A673 (cell line): ENCODE data around the gene SERPINB11. TPM values are rescaled to one million over a fixed set of nuclear protein-coding genes. Genes with fewer than 3 reads are reported as not detected.
"Not testable (repeated sequence)": the region's sequence is repeated elsewhere in the genome, so short reads cannot be mapped to it uniquely, and the experiment has no call there.

Experiments
- BruUV-seq: library from RNA; stranded (reverse); fragments of 400-500 nt; replicated peaks from 2 replicates; lab custom pipeline; 2021; lab: Mats Ljungman, UMichigan
- CTCF ChIA-PET: fragments of 300-600 bp; sonication (Branson Sonifier 250); formaldehyde crosslinking; loops from one replicate; lab custom pipeline; 2022; ENCODE audit warnings: antibody characterized with exemption; lab: Charles Lee
- POLR2A ChIA-PET: fragments of 300-600 bp; sonication (Branson Sonifier 250); formaldehyde crosslinking; loops from one replicate; lab custom pipeline; 2022; ENCODE audit warnings: antibody characterized with exemption; ENCODE audit not compliant: low non-redundant PET; lab: Charles Lee
- DNase-seq: peaks from one replicate; pipeline ENCODE4 v3.0.0-alpha.2; 2015; ENCODE audit warnings: low spot score
- H3K27ac ChIP-seq: fragments of 200-600 bp; sonication (generic); 2 replicates; pipeline ENCODE4 v1.5.1; 2016; ENCODE audit warnings: mixed run types, low read depth, mild to moderate bottlenecking, mixed read lengths, antibody characterized with exemption, low read length; ENCODE audit not compliant: poor library complexity, severe bottlenecking
- H3K27me3 ChIP-seq: fragments of 200-600 bp; sonication (generic); replicated peaks from 2 replicates; pipeline ENCODE4 v1.6.1; 2017; ENCODE audit warnings: mixed run types, low read depth, mild to moderate bottlenecking, mixed read lengths, antibody characterized with exemption, low read length; ENCODE audit not compliant: insufficient read depth, poor library complexity
- H3K36me3 ChIP-seq: fragments of 200-600 bp; sonication (generic); 2 replicates; pipeline ENCODE4 v1.6.1; 2016; ENCODE audit warnings: mixed run types, mild to moderate bottlenecking, mixed read lengths, antibody characterized with exemption, low read length; ENCODE audit not compliant: insufficient read depth, poor library complexity, severe bottlenecking
- H3K4me1 ChIP-seq: fragments of 200-600 bp; sonication (generic); 2 replicates; pipeline ENCODE4 v1.6.1; 2017; ENCODE audit warnings: mixed run types, mild to moderate bottlenecking, mixed read lengths, antibody characterized with exemption, low read length; ENCODE audit not compliant: insufficient read depth, poor library complexity, severe bottlenecking
- H3K4me3 ChIP-seq: fragments of 200-600 bp; sonication (generic); 2 replicates; pipeline ENCODE4 v1.5.1; 2016; ENCODE audit warnings: low read depth, mixed run types, mild to moderate bottlenecking, mixed read lengths, low read length; ENCODE audit not compliant: poor library complexity, severe bottlenecking
- H3K9me3 ChIP-seq: fragments of 200-600 bp; sonication (generic); 2 replicates; pipeline ENCODE4 v1.6.1; 2016; ENCODE audit warnings: mixed run types, low read depth, mild to moderate bottlenecking, mixed read lengths, antibody characterized with exemption, low read length; ENCODE audit not compliant: poor library complexity, severe bottlenecking
- CTCF ChIP-seq: fragments of 300-800, 200-600 bp; sonication (generic); conservative IDR thresholded peaks from 2 replicates; pipeline ENCODE4 v1.5.1; 2017; ENCODE audit warnings: low read depth, mild to moderate bottlenecking, antibody characterized with exemption, low read length, moderate library complexity, mixed read lengths
- EZH2 ChIP-seq: fragments of 200-600 bp; sonication (generic); IDR thresholded peaks from 2 replicates; pipeline ENCODE4 v1.6.1; 2017; ENCODE audit warnings: borderline replicate concordance, low read depth, mild to moderate bottlenecking, mixed read lengths, antibody characterized with exemption, low read length; ENCODE audit not compliant: poor library complexity, severe bottlenecking
- intact Hi-C: fragments of 100-400 bp; cut with micrococcal nuclease; formaldehyde crosslinking; loops from one replicate; pipeline ENCODE4 v1.10.0; 2022; ENCODE audit not compliant: unreplicated experiment
- total RNA-seq: library from RNA; stranded (reverse); gene quantifications from 2 replicates; pipeline ENCODE4 v1.2.3, GENCODE V29; 2021

Gene SERPINB11
- total RNA-seq, 1 experiment from 2014 or later = not detected

GRCh38 chr18:63757541-63757940, 54.8 kb downstream of the SERPINB11 start:
- intact Hi-C loops = no loop called here
- no TSS peak for BruUV-seq
- ChIA-PET POLR2A (no interaction called here), CTCF (no interaction called here)
- Histone ChIP-seq H3K9me3 (peaks cover 5% of the 10 kb centered on the region), H3K27ac (no peak overlapping the region), H3K4me1 (peaks cover 2% of the 10 kb centered on the region), H3K36me3 (no peaks in the 10 kb centered on the region), H3K27me3 (no peaks in the 10 kb centered on the region), H3K4me3 (no peak overlapping the region)
- DNase-seq = no peak
- TF ChIP-seq EZH2 = no peak
- TF ChIP-seq CTCF = no peak

DNA sequence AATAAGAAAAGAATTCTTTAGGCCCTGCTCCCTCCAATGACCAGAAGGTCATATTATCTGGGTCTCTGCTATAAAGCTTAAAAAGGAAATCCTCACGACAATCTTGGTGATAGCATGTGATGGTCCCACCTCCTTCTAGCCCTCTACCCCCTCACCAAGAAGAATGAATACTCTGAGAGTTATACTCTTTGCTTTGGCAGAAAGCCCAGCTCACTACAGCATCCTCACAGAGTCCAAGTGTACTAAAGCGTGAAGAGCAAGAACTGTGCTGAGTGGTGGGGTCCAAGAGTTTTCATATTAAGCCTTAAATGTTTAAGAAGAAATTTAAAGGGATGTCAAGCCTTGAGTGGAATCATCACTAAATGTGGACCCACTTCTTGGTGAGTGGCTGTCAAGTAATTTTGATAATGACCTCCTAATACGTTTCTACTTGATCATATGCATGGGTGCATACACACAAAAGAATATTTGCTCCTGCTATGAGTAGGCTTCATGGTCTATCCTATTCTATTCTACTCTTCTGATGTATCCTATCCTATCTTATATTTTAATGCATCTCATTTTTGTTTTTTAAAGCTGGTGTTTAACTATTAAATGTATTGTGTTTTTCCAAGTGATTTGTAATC, 56.0 kb downstream of the SERPINB11 start:
- POLR2A ChIA-PET = no interaction called here
- H3K36me3 ChIP-seq = no peaks in the 10 kb centered on the region
- H3K27ac ChIP-seq = no peak overlapping the region
- CTCF ChIA-PET = no interaction called here
- DNase-seq = no peak
- H3K4me3 ChIP-seq = no peak overlapping the region
- TF ChIP-seq CTCF = no peak
- no peak for TF ChIP-seq EZH2
- H3K27me3 ChIP-seq = no peaks in the 10 kb centered on the region
- intact Hi-C loops = no loop called here
- peaks cover 5% of the 10 kb centered on the region for H3K9me3 ChIP-seq
- no peaks in the 10 kb centered on the region for H3K4me1 ChIP-seq
- no TSS peak for BruUV-seq

- H3K36me3 ChIP-seq, H3K9me3 ChIP-seq, CTCF ChIA-PET, intact Hi-C loops, DNase-seq, H3K4me1 ChIP-seq, H3K27me3 ChIP-seq, H3K4me3 ChIP-seq, POLR2A ChIA-PET, H3K27ac ChIP-seq, BruUV-seq: not testable (repeated sequence)
Observed at GRCh38 chr18:63759786-63760185, 57.0 kb downstream of the SERPINB11 start.

DNA sequence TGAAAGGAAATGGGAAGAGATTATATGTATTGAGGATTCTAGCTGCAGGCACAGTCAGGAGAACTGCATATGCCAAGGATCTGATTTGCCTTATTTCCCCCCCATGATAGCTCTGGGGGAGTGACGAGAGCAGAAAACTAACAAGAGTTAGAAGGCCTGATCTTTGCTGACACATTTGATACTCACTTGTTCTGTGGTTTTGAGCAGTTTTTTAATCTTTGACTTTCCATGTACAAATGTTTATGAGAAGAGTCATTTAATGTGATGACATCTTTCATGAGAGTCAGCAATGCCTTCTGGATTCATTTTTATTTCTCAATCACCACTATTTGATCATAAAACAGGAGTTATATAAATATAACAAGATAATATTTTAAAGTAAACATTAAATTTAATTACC, 59.8 kb downstream of the SERPINB11 start:
- no peak overlapping the region for H3K27ac ChIP-seq
- POLR2A ChIA-PET = no interaction called here
- TF ChIP-seq EZH2 (no peak), CTCF (no peak)
- no TSS peak for BruUV-seq
- no peaks in the 10 kb centered on the region for H3K27me3 ChIP-seq
- H3K36me3 ChIP-seq = no peaks in the 10 kb centered on the region
- CTCF ChIA-PET = no interaction called here
- H3K9me3 ChIP-seq = peaks cover 5% of the 10 kb centered on the region
- DNase-seq = no peak
- intact Hi-C loops = no loop called here
- H3K4me3 ChIP-seq = no peak overlapping the region
- no peaks in the 10 kb centered on the region for H3K4me1 ChIP-seq
